Activated B cell treated with CpG ODN at 0.5 μM for 24 hours (primary cell): ENCODE results near the gene MYLK4. TPM values are rescaled to one million over a fixed set of nuclear protein-coding genes. Genes with fewer than 3 reads are reported as not detected.

Source experiments
- ATAC-seq: fragments of 200-7000 bp; cut with Tn5 transposase; one replicate; pipeline ENCODE4 v1.10.0; 2021; ENCODE audit warnings: low read depth, mild to moderate bottlenecking, moderate library complexity
- CTCF ChIA-PET: fragments of 350-600 bp; sonication (Branson Sonifier 250); formaldehyde crosslinking; loops from one replicate; lab custom pipeline; 2021; ENCODE audit warnings: antibody characterized with exemption; lab: Charles Lee
- POLR2A ChIA-PET: fragments of 350-600 bp; sonication (Branson Sonifier 250); formaldehyde crosslinking; loops from one replicate; lab custom pipeline; 2021; ENCODE audit warnings: antibody characterized with exemption; lab: Charles Lee
- DNase-seq: peaks from one replicate; pipeline ENCODE4 v3.0.0; 2022
- H3K27ac Mint-ChIP-seq: one replicate; pipeline ENCODE4 v1.8.0; 2020; ENCODE audit warnings: mixed read lengths
- H3K27me3 Mint-ChIP-seq: one replicate; pipeline ENCODE4 v1.8.0; 2021; ENCODE audit warnings: mixed read lengths
- H3K36me3 Mint-ChIP-seq: one replicate; pipeline ENCODE4 v1.8.0; 2021; ENCODE audit warnings: low read depth, mixed read lengths
- H3K4me1 Mint-ChIP-seq: one replicate; pipeline ENCODE4 v1.8.0; 2021; ENCODE audit warnings: mixed read lengths
- H3K4me3 Mint-ChIP-seq: one replicate; pipeline ENCODE4 v1.8.0; 2020; ENCODE audit warnings: mild to moderate bottlenecking, mixed read lengths
- H3K9me3 Mint-ChIP-seq: one replicate; pipeline ENCODE4 v1.8.0; 2020; ENCODE audit warnings: mixed read lengths
- CTCF ChIP-seq: fragments of 200-600 bp; IDR thresholded peaks from one replicate; pipeline ENCODE4 v1.8.0; 2022; ENCODE audit warnings: antibody characterized with exemption, mild to moderate bottlenecking
- intact Hi-C: fragments of 100-400 bp; cut with micrococcal nuclease; formaldehyde crosslinking; loops from one replicate; pipeline ENCODE4 v1.15.1; 2024
- total RNA-seq: library from RNA; stranded (reverse); gene quantifications from 2 replicates; pipeline ENCODE4 v1.2.3, GENCODE V29; 2022

Gene MYLK4
- total RNA-seq, 1 donor from 2014 or later = 0.58 TPM

GRCh38 chr6:2784930-2785329 is 34.2 kb upstream of the MYLK4 start:
- Mint-ChIP-seq H3K4me3 (no peak overlapping the region), H3K27ac (no peak overlapping the region), H3K27me3 (no peaks in the 10 kb centered on the region), H3K4me1 (peaks cover 2% of the 10 kb centered on the region), H3K36me3 (peaks cover 74% of the 10 kb centered on the region), H3K9me3 (no peaks in the 10 kb centered on the region)
- ChIA-PET CTCF (interaction anchor here (2.7 kb wide), 1 partner anchor 47 kb away, joined by 7 read pairs; no protein-coding TSS in a partner anchor), POLR2A (no interaction called here)
- no peak for DNase-seq
- intact Hi-C loops = no loop called here
- no peak for TF ChIP-seq CTCF
- ATAC-seq = no peak

GRCh38 chr6:2784061-2784460 is 33.3 kb upstream of the MYLK4 start:
- intact Hi-C loops = no loop called here
- H3K36me3 Mint-ChIP-seq = peaks cover 83% of the 10 kb centered on the region
- no peak overlapping the region for H3K27ac Mint-ChIP-seq
- no peak for ATAC-seq
- DNase-seq = no peak
- H3K9me3 Mint-ChIP-seq = no peaks in the 10 kb centered on the region
- POLR2A ChIA-PET = no interaction called here
- H3K4me1 Mint-ChIP-seq = peaks cover 2% of the 10 kb centered on the region
- H3K4me3 Mint-ChIP-seq = no peak overlapping the region
- CTCF ChIA-PET = interaction anchor here (2.7 kb wide), 1 partner anchor 46 kb away, joined by 7 read pairs; no protein-coding TSS in a partner anchor
- no peak for TF ChIP-seq CTCF
- H3K27me3 Mint-ChIP-seq = no peaks in the 10 kb centered on the region

- H3K9me3 Mint-ChIP-seq = no peaks in the 10 kb centered on the region
- no peak overlapping the region for H3K27ac Mint-ChIP-seq
- H3K4me1 Mint-ChIP-seq = peaks cover 2% of the 10 kb centered on the region
- ATAC-seq = no peak
- no peaks in the 10 kb centered on the region for H3K27me3 Mint-ChIP-seq
- ChIA-PET POLR2A (no interaction called here), CTCF (interaction anchor here (1.1 to 2.7 kb wide), 2 partner anchors 45 to 148 kb away, joined by 4 to 7 read pairs; no protein-coding TSS in a partner anchor)
- TF ChIP-seq CTCF = no peak
- H3K4me3 Mint-ChIP-seq = no peak overlapping the region
- intact Hi-C loops = no loop called here
- DNase-seq = no peak
- peaks cover 90% of the 10 kb centered on the region for H3K36me3 Mint-ChIP-seq
Observed at GRCh38 chr6:2783188-2783963, 32.7 kb upstream of the MYLK4 start.

GRCh38 chr6:2782825-2783187 is 32.1 kb upstream of the MYLK4 start:
- POLR2A ChIA-PET = no interaction called here

More at GRCh38 chr6:2782825-2783187, 32.1 kb upstream of the MYLK4 start:
- intact Hi-C loops = no loop called here
- no peak overlapping the region for H3K4me3 Mint-ChIP-seq
- H3K27me3 Mint-ChIP-seq = no peaks in the 10 kb centered on the region
- CTCF ChIA-PET = interaction anchor here (1.1 to 2.7 kb wide), 2 partner anchors 44 to 149 kb away, joined by 4 to 7 read pairs; no protein-coding TSS in a partner anchor
- ATAC-seq (no peak), DNase-seq (no peak)
- no peaks in the 10 kb centered on the region for H3K9me3 Mint-ChIP-seq
- H3K4me1 Mint-ChIP-seq = peaks cover 2% of the 10 kb centered on the region
- H3K36me3 Mint-ChIP-seq = peaks cover 87% of the 10 kb centered on the region
- TF ChIP-seq CTCF = no peak
- no peak overlapping the region for H3K27ac Mint-ChIP-seq
